Measurements from ENCODE around the gene LGI1.

DNA sequence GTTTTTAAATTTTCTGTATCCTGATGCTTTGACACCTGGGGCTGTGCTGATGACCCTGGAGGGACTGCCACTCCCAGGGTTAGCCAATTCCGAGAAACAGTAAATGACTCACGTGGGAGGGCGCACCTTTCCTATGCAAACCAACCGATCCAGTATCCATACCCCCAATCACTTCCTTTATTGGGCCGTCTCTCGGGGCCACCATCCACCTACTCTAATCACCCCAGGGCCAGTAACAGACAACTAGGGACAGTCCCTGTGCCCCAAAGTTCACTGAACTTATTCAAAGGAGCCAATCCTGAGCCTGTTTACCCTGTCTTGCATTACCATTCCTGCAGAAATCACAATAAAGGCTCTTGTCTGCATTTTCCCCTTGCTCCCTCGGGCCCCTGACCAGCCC lies 6.6 kb upstream of the LGI1 start:
- TF ChIP-seq YY1 (IDR thresholded peaks at IDR 0.05; ENCODE audit: insufficient read depth, insufficient read length): no peak
- TF ChIP-seq ZNF274 (IDR thresholded peaks at IDR 0.05; ENCODE audit: low read depth, low read length): no peak
- no peak for TF ChIP-seq SUZ12 (IDR thresholded peaks at IDR 0.05; ENCODE audit: extremely low read depth, insufficient read depth, insufficient read length)

Measured in NT2/D1 (cell line).